GM12801 (cell line): Measurements from ENCODE around the gene MX1.

Experiments used
- TF ChIP-seq, protein P1 (sequence below): IDR thresholded peaks from one replicate; pipeline ENCODE4 v1.5.1; 2011; ENCODE audit warnings: control low read depth; ENCODE audit not compliant: insufficient read length; ENCODE audit errors: extremely low read depth

Gene MX1

DNA sequence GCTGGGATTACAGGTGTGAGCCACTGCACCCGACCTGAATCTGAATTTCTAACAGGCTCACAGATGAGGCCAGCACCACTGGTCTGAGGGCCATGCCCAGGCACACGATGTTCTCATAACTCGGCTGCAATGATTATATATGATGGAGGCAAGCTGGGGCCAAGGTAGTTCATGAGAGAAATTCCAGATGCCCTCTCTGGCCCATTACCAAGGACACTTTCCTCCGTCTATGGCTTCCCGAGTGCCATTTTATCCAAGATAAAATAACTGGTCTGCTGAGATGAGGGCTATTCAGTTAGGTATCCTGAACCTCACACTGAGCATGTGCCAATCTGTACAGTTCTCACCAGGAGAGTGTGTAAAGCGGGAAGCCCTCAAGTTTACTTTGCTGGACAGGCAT is 65.4 kb downstream of the MX1 start:
- TF ChIP-seq, protein P1, sequence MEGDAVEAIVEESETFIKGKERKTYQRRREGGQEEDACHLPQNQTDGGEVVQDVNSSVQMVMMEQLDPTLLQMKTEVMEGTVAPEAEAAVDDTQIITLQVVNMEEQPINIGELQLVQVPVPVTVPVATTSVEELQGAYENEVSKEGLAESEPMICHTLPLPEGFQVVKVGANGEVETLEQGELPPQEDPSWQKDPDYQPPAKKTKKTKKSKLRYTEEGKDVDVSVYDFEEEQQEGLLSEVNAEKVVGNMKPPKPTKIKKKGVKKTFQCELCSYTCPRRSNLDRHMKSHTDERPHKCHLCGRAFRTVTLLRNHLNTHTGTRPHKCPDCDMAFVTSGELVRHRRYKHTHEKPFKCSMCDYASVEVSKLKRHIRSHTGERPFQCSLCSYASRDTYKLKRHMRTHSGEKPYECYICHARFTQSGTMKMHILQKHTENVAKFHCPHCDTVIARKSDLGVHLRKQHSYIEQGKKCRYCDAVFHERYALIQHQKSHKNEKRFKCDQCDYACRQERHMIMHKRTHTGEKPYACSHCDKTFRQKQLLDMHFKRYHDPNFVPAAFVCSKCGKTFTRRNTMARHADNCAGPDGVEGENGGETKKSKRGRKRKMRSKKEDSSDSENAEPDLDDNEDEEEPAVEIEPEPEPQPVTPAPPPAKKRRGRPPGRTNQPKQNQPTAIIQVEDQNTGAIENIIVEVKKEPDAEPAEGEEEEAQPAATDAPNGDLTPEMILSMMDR: no peak

DNA sequence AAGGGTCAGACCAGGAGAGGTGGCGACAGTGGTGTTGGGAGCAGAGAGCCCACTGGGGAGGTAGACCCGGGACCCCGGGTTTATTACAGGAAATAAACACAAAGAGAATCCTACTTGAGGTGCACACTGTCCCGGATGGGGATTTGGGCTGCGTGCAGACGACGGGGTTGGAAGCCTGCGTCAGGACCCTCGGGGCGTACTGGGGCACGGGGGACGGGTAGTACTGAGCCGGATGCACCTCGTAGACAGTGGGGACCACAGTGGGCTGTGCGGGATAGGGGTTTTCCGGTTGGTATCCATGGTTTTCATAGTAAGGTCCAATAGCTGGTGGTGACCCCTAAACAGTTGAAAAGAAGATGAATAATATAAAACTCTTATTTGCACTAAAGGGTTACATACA is 68.2 kb downstream of the MX1 start:
- TF ChIP-seq, protein P1: no peak

DNA sequence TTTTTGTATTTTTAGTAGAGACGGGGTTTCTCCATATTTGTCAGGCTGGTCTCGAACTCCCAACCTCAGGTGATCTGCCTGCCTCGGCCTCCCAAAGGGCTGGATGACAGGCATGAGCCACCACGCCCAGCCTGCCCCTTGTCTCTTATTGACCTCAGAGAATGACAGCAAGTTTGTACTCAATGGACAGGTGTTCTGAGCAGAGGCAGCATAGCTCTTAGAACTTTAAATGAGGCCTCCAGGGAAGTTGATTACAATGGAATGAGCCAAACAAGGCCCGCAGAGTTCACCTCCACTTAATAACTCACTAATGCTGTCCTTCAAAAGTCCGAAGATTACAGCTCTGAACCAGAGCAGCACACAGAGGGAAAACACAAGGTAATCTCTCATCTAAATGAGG is 71.0 kb downstream of the MX1 start:
- TF ChIP-seq, protein P1: no peak

DNA sequence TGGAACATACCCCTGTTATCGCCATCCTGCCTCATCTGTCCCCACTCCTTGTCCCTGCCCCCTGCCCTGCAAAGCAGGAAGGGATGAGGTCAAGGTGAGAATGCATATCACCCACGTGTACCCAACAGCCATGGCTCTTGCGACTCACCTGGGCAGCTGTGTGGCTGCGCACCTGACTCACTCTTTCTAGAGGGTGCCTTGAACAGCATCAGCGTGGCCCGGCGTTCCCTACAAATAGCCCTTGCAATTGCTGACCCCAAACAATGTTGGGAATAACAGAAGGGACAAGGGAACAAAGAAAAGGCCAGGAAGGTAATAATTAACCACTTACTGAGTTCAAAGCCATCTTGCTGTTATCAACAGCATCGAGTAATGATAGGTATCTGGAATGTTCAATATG is 71.7 kb downstream of the MX1 start:
- TF ChIP-seq, protein P1: no peak

DNA sequence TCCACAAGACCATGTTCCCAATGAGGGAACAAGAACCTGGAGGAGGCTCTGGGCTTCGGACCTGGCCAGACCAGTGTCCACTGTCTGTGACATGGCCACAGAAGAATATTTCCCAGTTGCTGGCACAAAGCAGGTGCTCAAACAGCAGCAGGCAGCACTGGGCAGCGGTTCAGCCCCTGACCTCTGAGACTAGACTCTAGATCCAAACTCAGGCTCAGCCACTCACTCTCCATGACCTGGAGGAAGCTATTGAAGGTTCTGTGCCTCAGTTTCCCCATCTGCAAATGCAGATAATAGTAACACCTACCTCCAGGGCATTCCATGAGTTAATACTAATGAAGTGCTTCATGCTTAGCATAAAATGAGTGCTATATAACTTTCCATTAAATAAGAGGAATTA is 73.9 kb downstream of the MX1 start:
- TF ChIP-seq, protein P1: no peak

DNA sequence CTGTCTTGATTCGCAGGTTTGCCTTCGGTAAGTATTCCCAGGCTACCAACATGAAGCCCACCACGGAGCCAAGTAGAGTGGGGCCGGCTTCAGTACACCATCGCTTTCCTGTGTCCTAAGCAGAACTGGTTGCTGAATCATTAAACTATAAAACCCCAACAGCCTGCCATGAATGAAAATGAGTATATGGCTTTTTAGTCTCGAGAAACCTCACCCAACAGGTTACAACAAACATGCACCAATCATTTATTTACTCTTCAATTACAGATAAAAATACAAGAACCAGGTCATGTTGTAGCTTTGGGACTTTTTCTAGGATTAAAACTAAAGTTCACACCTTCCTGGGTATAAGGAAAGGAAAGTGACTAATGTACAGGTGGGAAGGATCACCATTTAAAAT is 74.3 kb downstream of the MX1 start:
- TF ChIP-seq, protein P1: no peak

DNA sequence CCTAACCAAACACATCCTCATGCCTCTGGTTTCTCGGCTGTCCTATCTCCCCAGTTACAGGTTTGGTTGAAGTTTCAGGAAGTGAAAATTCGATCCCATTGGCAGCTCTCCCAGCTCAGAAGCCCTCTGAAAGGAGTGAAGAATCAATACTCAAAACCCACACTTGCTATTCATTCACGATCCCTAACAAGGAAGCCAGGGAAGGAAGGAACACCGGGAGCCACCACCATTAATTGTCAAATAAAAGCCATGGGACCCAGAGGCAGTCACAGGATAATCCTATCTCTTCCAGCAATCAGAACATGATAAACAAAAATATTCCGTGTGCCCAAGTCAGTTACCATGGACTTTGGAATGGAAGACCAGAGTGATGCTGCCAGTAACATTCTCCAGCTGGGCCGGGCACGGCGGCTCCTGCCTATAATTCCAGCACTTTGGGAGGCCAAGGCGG is 74.9 kb downstream of the MX1 start:
- TF ChIP-seq, protein P1: no peak

DNA sequence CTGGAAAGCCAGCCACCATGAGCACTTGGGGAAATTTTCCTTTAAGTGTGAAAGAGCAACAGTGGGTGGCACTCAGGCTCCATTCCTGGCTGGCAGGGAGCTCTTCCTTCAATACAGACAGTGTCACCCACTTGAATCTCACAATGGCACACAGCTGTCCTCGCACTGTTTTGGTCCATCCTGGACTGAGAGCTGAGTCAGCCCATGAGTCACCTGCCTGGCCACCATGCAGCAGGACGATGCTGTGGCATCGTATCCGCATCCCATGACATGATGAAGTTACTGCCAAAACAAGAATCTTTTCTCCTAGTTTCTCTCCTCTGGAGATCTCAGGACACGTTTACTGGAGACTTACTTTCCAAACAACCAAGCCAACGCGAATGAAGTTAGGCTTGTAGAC is 75.9 kb downstream of the MX1 start:
- TF ChIP-seq, protein P1: no peak
